Measurements from ENCODE around the gene PIK3CG.

Gene PIK3CG

GRCh38 chr7:106858618-106859532 lies 6.2 kb upstream of the PIK3CG start:
- DNase-seq, result peak; percentile 56 to 76 (median 71)

DNA sequence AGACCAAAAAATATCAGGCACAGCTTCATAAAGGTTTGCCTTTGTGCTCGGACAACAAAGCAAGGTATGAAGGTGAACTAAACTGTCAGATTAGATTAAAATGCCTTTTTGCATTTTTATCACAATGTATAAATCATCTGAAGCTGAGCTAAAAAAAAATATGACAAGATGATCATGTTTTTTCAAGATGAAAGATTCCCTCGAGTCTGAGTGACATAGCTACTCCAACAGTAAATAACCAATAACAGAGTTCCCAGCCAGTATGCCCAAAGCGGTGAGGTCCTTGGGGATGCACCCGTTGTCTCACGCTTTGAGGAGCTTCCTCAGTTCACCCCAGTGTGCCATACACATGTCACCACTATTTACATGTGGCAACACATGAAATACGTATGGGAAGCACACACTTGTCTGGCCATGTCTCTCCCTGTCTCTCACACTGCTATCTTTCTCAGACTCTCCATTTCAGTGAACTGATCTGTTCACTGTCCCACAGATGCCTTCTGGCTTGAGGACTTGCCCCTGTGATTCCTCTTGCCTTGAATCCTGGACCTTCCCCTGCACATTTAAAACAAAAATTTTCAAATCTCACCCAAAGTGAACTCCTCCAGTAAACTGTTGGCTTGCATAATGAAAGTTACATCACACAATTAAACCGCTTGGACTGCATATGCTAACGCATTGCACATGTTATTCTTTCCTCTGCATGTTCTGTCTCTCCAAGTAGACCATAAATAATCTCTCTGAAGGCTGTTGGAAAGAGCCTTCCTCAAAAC lies 2.6 kb upstream of the PIK3CG start:
- peak in 3 of 4 experiments; percentile 27 to 53 (median 51) for DNase-seq

DNA sequence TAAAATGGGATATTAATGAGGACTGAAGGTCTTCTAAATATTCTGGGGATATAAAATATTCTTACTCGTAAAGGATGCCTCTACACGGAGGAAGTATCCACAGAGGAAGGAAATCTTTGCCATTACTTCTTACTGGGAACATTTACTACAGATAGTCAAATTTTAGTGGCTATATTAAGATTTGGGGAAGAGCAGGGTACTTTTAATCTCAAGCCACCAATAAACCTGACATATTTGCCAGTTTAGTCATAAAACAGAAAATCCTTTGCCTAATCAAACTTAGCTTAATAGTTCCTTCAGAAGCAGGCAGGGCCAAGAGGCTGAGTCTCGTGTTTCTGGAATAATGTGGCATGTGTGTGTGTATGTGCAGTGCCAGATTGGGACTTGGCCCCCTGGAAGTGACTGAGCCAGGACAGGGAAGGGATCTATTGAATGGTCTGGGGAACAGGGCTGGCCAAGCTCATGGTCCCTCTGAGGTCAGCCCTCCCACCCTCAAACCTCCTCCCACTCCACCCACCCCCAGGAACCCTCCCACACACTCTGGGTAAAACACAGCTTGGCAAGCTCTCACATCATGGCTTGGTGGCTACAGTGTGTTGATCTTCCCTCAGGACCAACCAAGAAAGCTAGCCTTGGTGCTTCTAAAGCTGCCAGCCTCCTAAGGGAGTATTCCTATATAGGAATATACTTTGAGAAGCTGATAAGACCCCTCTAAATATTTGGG lies 1.6 kb upstream of the PIK3CG start:
- DNase-seq, result peak in 3 of 4 experiments; percentile 16 to 38 (median 32)

DNA sequence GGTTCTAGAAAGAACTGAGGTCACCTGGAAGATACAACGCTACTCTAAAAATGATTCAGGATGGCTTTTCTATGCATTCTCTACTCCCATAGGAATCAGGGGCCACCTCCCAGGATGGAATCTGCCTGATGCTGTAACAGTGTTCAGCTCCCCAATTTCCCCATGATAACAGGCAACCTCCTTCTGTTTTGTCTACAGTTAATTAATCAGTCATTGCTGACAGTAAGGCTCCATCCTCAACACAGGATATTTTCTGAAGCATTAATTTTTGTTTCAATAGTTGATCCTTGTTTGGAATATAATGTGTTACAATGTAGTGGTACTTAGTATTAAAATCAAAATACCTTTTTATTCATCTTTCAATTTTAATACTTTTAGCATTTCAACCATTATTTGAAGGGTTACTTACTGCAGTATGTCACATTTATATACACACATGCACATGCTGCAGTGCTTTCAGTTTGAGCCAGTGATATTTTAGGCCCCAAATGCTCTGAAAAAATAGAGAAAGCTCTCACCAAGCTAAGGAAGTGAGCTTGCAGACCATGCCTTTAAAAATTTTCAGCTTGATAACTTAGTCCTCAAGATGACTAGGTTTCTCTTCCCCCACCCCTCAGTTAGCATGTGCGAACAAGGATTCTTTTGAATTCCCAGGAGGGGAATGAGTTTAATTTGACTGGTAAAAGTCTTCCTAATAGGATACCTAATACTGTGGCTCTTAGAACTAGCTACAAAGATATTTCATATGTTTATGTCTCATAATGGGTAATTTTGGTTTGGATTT lies 592 bp upstream of the PIK3CG start:
- peak in 2 of 4 experiments; percentile 10 to 36 for DNase-seq

- DNase-seq, result peak; percentile 44 to 69 (median 62)
Measured at GRCh38 chr7:106866298-106867281, 1.5 kb downstream of the PIK3CG start.

- no peak for DNase-seq
Measured at GRCh38 chr7:106867641-106868351, 2.7 kb downstream of the PIK3CG start.

- DNase-seq, result no peak
Measured at GRCh38 chr7:106868364-106868763, 3.3 kb downstream of the PIK3CG start.

DNA sequence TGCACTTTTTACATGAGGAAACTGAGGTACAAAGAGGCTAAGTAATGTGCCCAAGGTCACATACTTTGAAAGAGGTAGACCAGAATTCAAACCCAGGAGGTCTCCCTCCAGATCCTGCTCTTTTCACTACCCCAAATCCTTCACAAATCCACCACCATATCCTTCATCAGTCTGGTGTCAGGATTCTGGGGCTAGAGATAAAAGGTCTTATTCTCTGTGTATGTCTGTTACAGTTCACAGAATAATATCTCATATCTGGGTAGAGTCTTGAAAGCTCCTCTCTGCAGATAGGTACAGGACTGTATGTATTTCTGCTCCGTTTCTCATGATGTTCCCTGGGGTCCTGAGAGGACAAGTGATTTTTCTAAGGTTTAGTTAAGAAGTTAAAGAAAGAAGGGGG lies 4.9 kb downstream of the PIK3CG start:
- DNase-seq, result no peak

- DNase-seq, result no peak
Measured at GRCh38 chr7:106870528-106870927, 5.4 kb downstream of the PIK3CG start.

DNA sequence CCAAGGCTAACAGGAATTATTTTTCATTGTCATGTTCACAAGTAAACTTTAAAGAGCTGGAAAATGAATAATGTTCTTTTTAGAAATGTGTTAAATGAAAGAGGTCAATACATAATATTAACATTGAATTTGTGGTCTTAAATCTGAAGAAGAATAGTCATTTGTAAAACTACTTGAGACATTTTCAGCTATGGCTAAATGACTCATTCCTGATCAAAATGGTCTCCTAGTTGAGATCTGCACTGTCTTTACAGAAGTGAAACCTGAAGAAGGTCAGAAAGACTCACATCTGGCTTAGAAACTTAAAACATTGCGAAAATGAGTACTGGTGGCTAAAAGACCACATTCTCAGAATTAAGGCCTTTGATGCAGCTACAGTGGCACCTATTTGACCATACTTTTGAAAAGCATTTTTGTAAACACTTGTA lies 5.9 kb downstream of the PIK3CG start:
- DNase-seq, result peak; percentile 41 to 89 (median 68)

GRCh38 chr7:106871793-106872571 lies 6.9 kb downstream of the PIK3CG start:
- DNase-seq, result peak; percentile 23 to 66 (median 50)

GRCh38 chr7:106872763-106873162 lies 7.7 kb downstream of the PIK3CG start:
- DNase-seq, result no peak

GRCh38 chr7:106874076-106874475 lies 9.0 kb downstream of the PIK3CG start:
- DNase-seq, result peak in 2 of 4 experiments; percentile 47 to 55

GRCh38 chr7:106875508-106875907 lies 10.4 kb downstream of the PIK3CG start:
- DNase-seq, result no peak

DNA sequence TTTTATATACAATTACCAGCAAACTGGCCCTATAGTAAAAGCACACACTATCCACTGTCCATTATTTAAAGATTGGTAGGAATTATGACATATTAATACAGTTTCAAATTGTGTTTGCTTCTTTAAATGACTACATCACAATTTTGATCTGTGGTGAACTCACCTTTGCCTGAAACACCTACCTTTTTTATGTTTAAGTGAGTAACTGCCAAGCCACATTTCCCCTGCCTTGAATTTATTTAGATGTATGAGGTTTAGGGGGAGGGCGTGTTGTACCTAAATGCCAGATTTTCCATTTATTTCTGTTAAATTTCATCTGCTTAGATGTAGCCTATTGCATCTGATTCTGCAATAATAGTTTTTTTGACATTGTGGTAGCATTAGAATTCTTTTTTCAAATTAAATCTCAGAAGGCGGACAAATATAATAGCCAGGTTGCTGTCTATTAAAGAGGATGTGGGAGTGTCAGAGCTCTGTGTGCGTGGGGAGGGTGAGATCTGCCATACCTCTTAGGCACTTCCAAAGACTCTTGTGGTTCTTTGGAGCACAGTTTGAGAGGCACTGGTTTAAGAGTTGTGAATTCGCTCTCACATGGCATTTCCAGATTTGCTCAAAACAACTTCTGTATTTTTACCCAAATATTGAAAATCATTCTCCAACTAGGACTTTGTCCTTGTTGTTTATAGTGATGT lies 13.8 kb downstream of the PIK3CG start:
- no peak for DNase-seq

- DNase-seq, result no peak
Measured at GRCh38 chr7:106881984-106882383, 16.9 kb downstream of the PIK3CG start.

DNA sequence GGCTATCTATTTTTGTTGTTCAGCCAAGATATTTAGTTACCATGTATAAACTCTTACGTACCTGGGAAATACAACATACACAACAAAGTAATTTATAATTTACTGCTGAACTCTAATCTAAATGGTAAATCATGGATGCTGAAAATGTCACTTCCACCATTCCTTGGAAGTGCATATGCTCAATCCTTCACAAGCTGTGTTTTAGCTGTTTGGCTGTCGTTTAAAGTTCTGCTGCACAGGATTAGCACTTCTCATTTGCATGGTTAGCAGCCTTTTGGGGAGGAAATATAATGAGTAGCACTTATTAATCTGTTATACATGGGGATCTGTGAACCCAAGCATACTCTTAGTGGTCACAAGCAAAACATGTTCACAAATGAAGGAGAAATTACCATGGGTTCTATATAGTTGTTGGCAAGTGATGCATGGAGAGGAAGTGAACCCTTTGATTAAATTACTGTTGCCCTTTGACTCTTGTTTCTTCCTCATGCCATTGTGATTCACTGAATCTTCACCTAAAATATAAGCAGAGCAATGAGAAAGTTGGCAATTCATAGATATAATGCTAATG lies 18.5 kb downstream of the PIK3CG start:
- peak in 1 of 4 experiments; percentile 19 for DNase-seq

DNA sequence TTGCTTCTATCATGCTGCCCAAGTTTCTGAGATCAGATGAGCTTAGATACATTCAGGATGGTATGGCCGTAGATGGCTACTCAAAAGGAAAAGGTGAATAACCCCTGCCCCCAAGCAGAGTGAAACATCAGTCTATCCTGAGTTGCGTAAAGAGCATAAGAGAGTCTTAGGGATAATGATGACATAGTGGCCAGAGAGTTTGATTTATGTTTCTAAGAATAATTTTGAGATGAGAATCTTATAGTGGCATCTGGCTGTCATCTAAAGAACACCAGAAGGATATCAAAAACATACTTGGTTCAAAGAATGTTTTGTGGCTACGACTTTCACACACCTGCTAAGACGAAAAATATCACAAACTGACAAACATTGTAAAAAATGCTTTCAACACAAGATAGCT lies 20.6 kb downstream of the PIK3CG start:
- no peak for DNase-seq
